ENCODE results near the gene STIM1. TPM values are rescaled to one million over a fixed set of nuclear protein-coding genes. Genes with fewer than 3 reads are reported as not detected.
A peak's percentile ranks its signal among the peaks of the same experiment; 100 is the strongest.

Gene STIM1
- total RNA-seq, 1 experiment from 2014 or later: 55.1 TPM

- intact Hi-C loops (cut with micrococcal nuclease; ENCODE audit: unreplicated experiment): no loop called here
- DNase-seq: no peak
- TF ChIP-seq, protein P1, sequence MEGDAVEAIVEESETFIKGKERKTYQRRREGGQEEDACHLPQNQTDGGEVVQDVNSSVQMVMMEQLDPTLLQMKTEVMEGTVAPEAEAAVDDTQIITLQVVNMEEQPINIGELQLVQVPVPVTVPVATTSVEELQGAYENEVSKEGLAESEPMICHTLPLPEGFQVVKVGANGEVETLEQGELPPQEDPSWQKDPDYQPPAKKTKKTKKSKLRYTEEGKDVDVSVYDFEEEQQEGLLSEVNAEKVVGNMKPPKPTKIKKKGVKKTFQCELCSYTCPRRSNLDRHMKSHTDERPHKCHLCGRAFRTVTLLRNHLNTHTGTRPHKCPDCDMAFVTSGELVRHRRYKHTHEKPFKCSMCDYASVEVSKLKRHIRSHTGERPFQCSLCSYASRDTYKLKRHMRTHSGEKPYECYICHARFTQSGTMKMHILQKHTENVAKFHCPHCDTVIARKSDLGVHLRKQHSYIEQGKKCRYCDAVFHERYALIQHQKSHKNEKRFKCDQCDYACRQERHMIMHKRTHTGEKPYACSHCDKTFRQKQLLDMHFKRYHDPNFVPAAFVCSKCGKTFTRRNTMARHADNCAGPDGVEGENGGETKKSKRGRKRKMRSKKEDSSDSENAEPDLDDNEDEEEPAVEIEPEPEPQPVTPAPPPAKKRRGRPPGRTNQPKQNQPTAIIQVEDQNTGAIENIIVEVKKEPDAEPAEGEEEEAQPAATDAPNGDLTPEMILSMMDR (IDR thresholded peaks at IDR 0.05; ENCODE audit: insufficient read depth in 1 of 2, low read depth in 1 of 2, low read length in 1 of 2, severe bottlenecking in 1 of 2, unreplicated experiment in 1 of 2): no peak
- Histone ChIP-seq H3K4me1 (peaks cover 7% of the 10 kb centered on the region), H3K36me3 (ENCODE audit: control insufficient read depth, insufficient read depth, low read length) (no peaks in the 10 kb centered on the region; the same call in none of the 2 replicates), H3K27me3 (replicated peaks; ENCODE audit: control insufficient read depth, insufficient read depth, low read length) (no peaks in the 10 kb centered on the region), H3K9me3 (no peaks in the 10 kb centered on the region), H3K4me3 (ENCODE audit: low read depth, low read length) (no peak overlapping the region)
- POLR2A ChIA-PET: no interaction called here
- Mint-ChIP-seq H3K4me1 (ENCODE audit: low read depth, unreplicated experiment) (peaks cover 14% of the 10 kb centered on the region), H3K27ac (ENCODE audit: unreplicated experiment) (no peak overlapping the region), H3K27me3 (ENCODE audit: insufficient read depth, unreplicated experiment) (no peaks in the 10 kb centered on the region), H3K4me3 (ENCODE audit: unreplicated experiment) (no peak overlapping the region), H3K36me3 (ENCODE audit: insufficient read depth, unreplicated experiment) (peaks cover 54% of the 10 kb centered on the region), H3K9me3 (ENCODE audit: unreplicated experiment) (no peaks in the 10 kb centered on the region)
- no TSS peak for BruUV-seq (replicated peaks)
- CTCF ChIA-PET: no interaction called here
Observed at GRCh38 chr11:3830088-3830487, 25.4 kb upstream of the STIM1 start.

GRCh38 chr11:3830730-3831129 lies 24.7 kb upstream of the STIM1 start:
- H3K27me3 ChIP-seq (replicated peaks; ENCODE audit: control insufficient read depth, insufficient read depth, low read length): no peaks in the 10 kb centered on the region
- CTCF ChIA-PET: no interaction called here
- H3K4me1 Mint-ChIP-seq (ENCODE audit: low read depth, unreplicated experiment): peaks cover 21% of the 10 kb centered on the region
- TF ChIP-seq, protein P1 (IDR thresholded peaks at IDR 0.05; ENCODE audit: insufficient read depth in 1 of 2, low read depth in 1 of 2, low read length in 1 of 2, severe bottlenecking in 1 of 2, unreplicated experiment in 1 of 2): no peak
- H3K4me3 Mint-ChIP-seq (ENCODE audit: unreplicated experiment): no peak overlapping the region
- no TSS peak for BruUV-seq (replicated peaks)
- no peaks in the 10 kb centered on the region for H3K27me3 Mint-ChIP-seq (ENCODE audit: insufficient read depth, unreplicated experiment)
- peak overlapping the region; percentile 63 for H3K27ac Mint-ChIP-seq (ENCODE audit: unreplicated experiment)
- H3K9me3 ChIP-seq: no peaks in the 10 kb centered on the region
- POLR2A ChIA-PET: no interaction called here
- peaks cover 58% of the 10 kb centered on the region for H3K36me3 Mint-ChIP-seq (ENCODE audit: insufficient read depth, unreplicated experiment)
- H3K9me3 Mint-ChIP-seq (ENCODE audit: unreplicated experiment): no peaks in the 10 kb centered on the region
- intact Hi-C loops (cut with micrococcal nuclease; ENCODE audit: unreplicated experiment): no loop called here
- H3K4me3 ChIP-seq (ENCODE audit: low read depth, low read length): no peak overlapping the region
- H3K36me3 ChIP-seq (ENCODE audit: control insufficient read depth, insufficient read depth, low read length): no peaks in the 10 kb centered on the region; the same call in none of the 2 replicates
- DNase-seq: no peak
- peaks cover 14% of the 10 kb centered on the region for H3K4me1 ChIP-seq

DNA sequence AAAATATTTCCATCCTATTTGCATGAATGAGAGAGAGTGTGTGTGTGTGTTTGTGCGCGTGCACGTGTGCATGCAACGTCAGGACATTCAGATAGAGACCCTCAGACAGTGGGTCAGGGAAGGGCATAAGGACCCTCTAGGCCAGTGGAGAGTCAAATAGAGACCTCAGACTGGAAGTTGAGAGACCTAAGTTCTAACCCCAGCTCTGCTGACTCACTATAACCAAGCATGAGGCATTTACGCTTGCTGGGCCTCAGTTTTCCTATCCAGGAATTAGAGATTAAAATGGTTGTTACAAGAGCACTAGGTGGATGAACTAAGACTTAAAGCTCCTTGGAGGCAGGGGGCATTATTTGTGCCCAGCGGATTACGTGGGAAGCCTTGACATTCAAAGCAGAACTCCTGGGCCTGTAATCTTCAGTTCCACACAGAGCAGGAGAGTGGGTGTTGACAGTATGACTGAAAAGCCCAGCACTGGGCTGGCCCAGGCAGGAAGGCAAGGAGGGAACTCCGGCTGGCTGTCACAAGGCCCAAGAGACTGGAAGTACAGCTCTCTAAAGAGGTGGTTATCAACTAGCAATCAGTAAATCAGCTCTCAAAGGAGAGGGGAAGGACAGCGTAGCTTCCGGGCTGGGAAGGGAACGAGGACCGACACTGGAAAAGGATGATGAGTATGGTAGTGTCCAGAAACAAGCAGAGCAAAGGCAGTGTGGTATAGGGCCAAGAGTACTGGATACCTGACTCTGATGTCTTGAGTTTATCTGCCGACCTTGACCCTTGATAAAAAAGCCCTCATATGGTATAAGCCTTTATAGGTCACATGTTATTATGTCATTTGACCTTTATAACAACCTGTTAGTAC lies 23.9 kb upstream of the STIM1 start:
- peaks cover 23% of the 10 kb centered on the region for H3K4me1 Mint-ChIP-seq (ENCODE audit: low read depth, unreplicated experiment)
- POLR2A ChIA-PET: no interaction called here
- no peak overlapping the region for H3K4me3 Mint-ChIP-seq (ENCODE audit: unreplicated experiment)
- DNase-seq: no peak
- H3K9me3 Mint-ChIP-seq (ENCODE audit: unreplicated experiment): no peaks in the 10 kb centered on the region
- H3K27ac Mint-ChIP-seq (ENCODE audit: unreplicated experiment): peak overlapping the region; percentile 63
- Histone ChIP-seq H3K27me3 (replicated peaks; ENCODE audit: control insufficient read depth, insufficient read depth, low read length) (no peaks in the 10 kb centered on the region), H3K9me3 (no peaks in the 10 kb centered on the region), H3K36me3 (ENCODE audit: control insufficient read depth, insufficient read depth, low read length) (no peaks in the 10 kb centered on the region; the same call in none of the 2 replicates), H3K4me1 (peaks cover 14% of the 10 kb centered on the region), H3K4me3 (ENCODE audit: low read depth, low read length) (no peak overlapping the region)
- intact Hi-C loops (cut with micrococcal nuclease; ENCODE audit: unreplicated experiment): no loop called here
- H3K36me3 Mint-ChIP-seq (ENCODE audit: insufficient read depth, unreplicated experiment): peaks cover 50% of the 10 kb centered on the region
- BruUV-seq (replicated peaks): no TSS peak
- H3K27me3 Mint-ChIP-seq (ENCODE audit: insufficient read depth, unreplicated experiment): no peaks in the 10 kb centered on the region
- TF ChIP-seq, protein P1 (IDR thresholded peaks at IDR 0.05; ENCODE audit: insufficient read depth in 1 of 2, low read depth in 1 of 2, low read length in 1 of 2, severe bottlenecking in 1 of 2, unreplicated experiment in 1 of 2): no peak
- CTCF ChIA-PET: no interaction called here

Data from Caco-2 (cell line).